NB4 (cell line): Measurements from ENCODE around the gene PRKG1.

Experiments
- MAX ChIP-seq: IDR thresholded peaks from 2 replicates; pipeline ENCODE4 v1.6.1; 2011; ENCODE audit warnings: low read depth, low read length
- MYC ChIP-seq: IDR thresholded peaks from 2 replicates; pipeline ENCODE4 v1.6.1; 2011; ENCODE audit warnings: low read depth, low read length
- POLR2A ChIP-seq: IDR thresholded peaks from 2 replicates; pipeline ENCODE4 v1.6.1; 2011; ENCODE audit warnings: mild to moderate bottlenecking; ENCODE audit not compliant: insufficient read length; ENCODE audit errors: extremely low read depth
- TF ChIP-seq, protein P1 (sequence below): IDR thresholded peaks from one replicate; pipeline ENCODE4 v1.5.1; 2012; ENCODE audit warnings: low read depth, low read length

DNA sequence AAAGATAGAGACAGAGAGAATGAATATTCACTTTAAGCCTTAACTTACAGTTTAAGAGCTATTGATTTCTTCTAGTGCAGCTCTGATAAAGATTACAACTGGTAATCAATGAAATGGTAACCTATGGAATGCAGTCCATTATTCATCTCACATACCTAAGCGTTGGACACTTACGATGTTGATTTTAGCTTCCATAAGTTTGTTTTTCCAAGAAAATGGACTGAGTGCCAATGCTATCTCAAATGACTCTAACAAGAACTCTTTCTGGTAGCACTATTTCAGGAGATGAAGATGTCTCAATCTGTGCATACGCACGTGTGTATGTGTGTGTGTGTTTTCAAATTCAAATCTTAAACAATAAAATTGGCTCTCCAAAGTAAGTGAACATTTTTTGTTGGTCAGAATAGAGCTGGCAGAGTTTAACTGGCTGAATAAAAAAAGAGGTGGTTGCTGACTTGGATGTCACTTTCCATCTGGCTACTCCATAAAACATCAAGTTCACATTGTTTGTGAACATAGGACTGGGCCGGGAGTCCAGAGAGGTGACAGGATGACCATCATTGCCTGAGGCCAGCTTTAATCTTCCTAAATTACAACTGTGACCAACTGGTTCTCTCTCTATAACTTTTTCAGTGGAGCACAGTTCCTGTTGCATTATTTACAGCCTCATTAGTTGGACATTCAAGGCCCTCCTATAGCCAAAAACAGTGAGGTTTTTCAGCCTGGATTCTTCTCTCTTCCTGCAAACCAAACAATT, 732.0 kb downstream of the PRKG1 start:
- TF ChIP-seq POLR2A (no peak), MYC (no peak), MAX (no peak)
- TF ChIP-seq, protein P1, sequence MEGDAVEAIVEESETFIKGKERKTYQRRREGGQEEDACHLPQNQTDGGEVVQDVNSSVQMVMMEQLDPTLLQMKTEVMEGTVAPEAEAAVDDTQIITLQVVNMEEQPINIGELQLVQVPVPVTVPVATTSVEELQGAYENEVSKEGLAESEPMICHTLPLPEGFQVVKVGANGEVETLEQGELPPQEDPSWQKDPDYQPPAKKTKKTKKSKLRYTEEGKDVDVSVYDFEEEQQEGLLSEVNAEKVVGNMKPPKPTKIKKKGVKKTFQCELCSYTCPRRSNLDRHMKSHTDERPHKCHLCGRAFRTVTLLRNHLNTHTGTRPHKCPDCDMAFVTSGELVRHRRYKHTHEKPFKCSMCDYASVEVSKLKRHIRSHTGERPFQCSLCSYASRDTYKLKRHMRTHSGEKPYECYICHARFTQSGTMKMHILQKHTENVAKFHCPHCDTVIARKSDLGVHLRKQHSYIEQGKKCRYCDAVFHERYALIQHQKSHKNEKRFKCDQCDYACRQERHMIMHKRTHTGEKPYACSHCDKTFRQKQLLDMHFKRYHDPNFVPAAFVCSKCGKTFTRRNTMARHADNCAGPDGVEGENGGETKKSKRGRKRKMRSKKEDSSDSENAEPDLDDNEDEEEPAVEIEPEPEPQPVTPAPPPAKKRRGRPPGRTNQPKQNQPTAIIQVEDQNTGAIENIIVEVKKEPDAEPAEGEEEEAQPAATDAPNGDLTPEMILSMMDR, result no peak
